PC-9 (cell line): ENCODE results near the gene ZNF236.

Experiments used
- EZH2 ChIP-seq: fragments of 200-600 bp; sonication (generic); IDR thresholded peaks from 2 replicates; pipeline ENCODE4 v1.8.0; 2017; ENCODE audit warnings: antibody characterized with exemption, low read depth
- TF ChIP-seq, protein P1 (sequence below): fragments of 200-600 bp; sonication (generic); conservative IDR thresholded peaks from 2 replicates; pipeline ENCODE4 v1.6.1; 2017; ENCODE audit warnings: mixed run types, antibody characterized with exemption, mild to moderate bottlenecking, moderate library complexity

DNA sequence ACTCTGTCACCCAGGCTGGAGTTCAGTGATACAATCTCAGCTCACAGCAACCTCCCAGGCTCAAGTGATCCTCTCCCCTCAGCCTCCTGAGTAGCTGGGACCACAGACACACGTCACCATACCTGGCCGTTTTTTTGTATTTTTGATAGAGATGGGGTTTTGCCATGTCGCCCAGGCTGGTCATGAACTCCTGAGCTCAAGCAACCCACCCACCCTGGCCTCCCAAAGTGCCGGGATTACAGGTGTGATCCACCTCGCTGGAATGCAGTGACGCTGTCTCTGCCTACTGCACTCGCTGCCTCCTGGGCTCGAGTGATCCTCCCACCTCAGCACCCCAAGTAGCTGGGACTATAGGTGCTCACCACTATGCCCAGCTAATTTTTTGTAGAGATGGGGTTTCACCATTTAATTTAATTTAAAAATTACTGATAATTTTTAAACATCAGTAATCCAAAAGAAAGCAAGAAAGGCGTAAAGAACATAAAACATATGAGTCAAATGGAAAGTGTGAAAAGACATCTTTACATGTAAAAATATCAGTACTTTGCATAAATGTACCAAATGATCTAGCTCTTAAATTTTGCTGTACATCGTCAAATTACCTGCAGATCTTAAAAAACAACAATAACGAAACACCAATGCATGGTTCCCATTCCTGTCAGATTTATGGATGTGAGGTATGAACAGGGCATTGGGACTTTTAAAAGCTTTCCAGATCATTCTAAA is 2.8 kb upstream of the ZNF236 start:
- TF ChIP-seq, protein P1, sequence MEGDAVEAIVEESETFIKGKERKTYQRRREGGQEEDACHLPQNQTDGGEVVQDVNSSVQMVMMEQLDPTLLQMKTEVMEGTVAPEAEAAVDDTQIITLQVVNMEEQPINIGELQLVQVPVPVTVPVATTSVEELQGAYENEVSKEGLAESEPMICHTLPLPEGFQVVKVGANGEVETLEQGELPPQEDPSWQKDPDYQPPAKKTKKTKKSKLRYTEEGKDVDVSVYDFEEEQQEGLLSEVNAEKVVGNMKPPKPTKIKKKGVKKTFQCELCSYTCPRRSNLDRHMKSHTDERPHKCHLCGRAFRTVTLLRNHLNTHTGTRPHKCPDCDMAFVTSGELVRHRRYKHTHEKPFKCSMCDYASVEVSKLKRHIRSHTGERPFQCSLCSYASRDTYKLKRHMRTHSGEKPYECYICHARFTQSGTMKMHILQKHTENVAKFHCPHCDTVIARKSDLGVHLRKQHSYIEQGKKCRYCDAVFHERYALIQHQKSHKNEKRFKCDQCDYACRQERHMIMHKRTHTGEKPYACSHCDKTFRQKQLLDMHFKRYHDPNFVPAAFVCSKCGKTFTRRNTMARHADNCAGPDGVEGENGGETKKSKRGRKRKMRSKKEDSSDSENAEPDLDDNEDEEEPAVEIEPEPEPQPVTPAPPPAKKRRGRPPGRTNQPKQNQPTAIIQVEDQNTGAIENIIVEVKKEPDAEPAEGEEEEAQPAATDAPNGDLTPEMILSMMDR, result no peak
- TF ChIP-seq EZH2, result no peak
